HG03457 (cell line): Measurements from ENCODE around the gene TLE3.

Source experiments
- ATAC-seq: cut with Tn5 transposase; IDR thresholded peaks from one replicate; pipeline ENCODE4 v1.9.1; 2021; ENCODE audit warnings: moderate number of reproducible peaks; ENCODE audit not compliant: unreplicated experiment

The TLE3 gene

DNA sequence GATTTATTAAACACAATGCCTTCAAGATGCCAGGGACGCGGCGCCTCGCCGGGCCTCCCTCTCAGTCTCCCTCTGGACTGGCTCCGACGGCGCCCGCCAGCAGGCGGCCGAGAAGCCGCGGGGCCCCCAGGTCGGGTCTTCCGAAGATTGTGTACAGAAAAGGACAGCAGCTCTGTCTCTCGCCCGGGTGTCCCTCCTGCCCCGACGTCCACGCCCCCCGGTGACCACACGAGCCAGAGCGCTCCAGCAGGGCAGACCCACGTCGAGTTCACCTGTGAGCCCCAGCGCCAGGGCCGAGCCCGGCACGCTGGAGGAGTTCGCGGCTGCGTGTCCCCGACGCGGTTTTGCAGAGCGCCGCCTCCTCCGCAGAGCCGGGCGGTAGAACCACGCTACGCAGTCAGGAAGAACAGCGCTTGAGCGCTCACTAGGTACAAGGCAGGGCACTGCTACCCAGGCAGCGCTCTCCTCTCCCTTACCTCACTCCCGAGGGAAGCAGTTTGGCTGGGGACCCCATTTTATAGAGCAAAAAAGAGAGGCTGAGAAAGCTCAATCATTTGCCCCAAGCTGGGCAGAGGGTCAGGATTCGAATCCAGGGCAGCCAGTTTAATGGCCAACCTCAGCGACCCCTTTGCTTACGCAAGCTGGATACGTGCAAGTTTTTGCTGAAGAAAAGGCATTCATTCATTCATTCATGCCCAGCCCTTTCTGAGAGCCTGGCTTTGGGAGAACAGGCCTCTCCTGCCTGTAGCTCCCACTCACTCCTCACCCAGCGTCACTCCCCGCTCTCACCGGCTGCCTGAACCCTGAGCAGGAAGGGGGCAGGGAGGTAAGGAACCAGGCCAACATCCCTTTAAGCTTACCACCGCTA, 3.0 kb upstream of the TLE3 start:
- no peak for ATAC-seq

DNA sequence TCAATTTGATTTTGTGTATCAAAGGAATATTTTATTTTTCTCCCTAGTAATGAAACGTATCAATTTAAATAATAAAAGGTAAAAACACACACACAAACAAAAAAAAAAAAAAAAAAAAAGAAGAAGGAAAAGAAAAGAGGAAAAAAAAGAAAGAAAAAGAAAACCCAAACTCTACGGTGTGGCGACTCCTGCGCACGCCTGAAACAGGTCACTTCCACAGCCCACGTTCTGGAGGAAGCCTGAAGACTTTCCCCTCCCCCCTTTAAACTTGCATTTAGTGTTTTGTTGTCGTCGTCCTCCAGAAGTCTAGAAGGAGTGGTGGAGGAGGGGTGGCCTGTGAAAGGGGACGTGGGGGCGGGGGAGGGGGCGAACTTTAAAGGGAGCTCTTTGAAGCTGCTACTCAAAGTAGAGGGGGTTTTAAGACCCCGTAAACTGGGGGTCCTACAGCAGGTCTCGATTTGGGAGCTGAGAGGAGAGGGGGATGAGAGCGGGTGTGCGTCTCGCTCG, 2.3 kb upstream of the TLE3 start:
- no peak for ATAC-seq

DNA sequence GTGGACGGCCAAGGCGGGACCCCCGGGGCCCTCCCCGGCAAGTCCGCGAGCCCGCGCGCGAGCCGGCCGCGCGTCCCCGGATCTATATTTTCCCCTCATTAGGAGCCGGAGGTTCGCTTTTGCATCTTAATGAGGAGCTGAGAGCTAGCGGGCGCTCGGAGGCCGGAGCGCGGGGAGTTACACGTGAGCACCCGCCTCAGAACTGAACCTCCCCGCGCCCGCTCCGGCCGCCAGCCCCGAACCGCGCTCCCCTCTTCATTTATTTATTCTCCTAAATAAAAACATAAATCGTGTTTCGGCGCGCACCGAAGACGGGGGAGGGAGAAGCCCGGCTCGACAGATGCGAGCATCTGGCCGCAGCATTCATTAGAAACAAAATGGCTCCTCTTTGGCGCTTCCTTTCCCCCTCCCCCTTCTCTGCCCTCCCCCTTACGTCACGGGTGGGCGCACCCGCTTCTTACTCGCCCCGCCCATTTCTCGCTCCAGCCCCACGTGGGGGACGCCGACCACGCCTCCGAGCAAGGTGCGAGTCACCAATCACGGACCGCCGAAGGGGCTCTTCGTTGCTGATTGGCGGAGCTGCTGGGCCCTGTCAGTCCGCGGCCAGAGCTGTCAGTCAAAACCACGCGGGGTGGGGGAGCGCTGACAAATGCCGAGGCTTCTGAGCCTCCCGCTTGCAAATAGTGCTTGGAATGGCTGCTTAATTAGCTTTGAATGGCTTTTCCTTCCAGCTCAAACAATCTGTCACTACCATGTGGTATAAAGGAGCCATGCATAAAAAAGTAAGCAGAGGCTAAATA, 1.6 kb upstream of the TLE3 start:
- ATAC-seq = no peak

DNA sequence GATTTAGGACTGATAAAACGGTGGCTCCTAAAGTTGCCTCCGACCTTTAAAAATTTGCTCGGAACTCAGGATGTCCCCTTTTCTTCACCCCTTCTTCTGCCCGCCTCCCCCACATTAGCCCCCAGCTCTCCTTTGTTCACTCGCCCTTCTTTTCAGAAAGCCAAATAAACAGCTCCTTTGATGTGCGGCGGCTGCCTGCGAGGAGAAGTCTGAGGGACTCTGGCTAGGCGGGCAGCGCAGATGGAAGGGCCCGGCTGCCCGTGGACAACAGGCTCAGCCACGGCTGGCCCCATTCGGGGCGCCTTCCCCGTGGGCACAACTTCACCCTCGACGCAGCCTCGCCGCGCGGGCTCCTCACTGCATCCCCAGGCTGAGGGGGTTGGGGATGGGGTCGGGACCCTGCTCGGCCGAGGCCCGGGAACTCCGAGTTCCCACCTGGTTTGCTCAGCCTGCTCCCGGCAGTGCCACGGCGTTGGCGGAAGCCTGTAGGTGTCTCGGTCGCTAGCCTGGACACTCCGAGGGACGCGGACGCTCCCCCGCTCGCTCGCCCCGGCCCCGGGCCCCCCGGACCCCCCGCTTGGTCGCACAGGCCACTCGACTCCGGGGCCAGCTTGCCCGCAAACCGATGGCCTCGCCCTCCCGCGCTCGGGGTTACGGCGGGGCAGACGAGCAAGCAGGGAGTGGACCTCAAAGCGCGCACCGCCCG, 897 bp upstream of the TLE3 start:
- no peak for ATAC-seq

DNA sequence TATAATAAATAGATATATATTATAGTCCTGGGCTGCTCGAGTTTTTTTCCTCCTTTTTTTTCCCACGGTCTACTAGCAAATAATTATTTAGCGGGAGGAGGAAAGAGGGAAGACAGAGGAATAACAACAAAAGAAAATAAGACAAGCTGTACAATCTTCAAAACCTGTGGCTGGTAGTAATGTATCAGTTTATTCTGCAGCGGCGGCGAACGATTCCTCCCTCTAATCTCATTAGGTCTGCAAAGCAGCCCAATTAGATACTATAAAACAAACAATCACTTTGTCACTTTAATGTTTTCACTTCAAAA, 390 bp upstream of the TLE3 start:
- no peak for ATAC-seq

DNA sequence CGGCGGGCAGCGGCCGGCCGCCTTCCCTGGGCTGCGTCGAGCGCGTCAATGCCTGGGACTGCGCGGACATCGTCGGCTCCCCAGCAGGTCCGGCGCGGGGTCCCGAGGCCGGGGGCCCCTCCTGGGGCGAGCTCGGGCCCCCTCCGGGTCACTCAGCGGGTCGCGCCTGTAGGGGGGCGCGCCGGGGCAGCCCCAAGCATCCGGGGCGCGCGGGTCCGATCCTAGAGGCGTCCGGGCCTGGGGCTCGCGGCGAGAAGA, 725 bp downstream of the TLE3 start:
- ATAC-seq = no peak

DNA sequence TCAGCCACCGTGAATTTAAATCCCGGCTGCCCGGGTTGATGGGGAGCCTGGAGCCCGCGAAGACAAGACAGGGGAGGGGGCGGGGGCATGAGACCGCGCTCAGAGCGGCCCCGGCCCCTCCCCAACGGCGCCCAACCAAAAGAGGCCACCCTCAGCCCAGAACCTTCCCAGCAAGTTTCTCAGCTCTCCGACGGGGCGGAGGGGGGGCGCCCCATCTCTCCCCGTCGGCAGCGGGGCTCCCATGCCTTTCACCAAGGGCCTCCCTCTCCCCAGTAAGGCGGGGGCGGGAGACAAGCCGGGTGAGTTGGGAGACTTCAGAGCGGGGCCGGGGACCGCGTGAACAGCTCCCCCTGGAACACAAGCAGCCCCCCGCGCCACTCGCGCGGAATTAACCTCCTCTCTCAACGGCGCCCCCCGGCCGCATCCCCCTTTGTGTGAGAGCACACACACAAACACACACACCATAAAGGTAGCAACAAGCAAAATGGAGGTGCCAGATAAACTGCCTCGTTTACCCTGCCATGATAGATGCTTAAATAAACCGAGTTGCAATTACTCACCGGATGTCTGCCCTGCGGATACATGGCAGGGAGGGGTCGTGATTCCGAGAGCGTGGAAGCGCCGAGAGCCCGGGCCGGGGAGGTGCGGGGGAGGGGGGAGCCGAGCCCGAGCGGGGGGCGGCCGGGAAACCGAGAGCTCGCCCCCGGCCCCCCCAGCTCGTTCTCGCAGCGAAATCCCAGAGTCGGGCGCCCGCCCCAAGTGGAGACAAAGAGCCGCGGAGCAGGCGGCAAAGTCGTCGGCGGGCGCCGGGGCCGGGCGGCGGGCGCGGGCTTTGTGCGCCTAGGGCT, 1.3 kb downstream of the TLE3 start:
- ATAC-seq = no peak

DNA sequence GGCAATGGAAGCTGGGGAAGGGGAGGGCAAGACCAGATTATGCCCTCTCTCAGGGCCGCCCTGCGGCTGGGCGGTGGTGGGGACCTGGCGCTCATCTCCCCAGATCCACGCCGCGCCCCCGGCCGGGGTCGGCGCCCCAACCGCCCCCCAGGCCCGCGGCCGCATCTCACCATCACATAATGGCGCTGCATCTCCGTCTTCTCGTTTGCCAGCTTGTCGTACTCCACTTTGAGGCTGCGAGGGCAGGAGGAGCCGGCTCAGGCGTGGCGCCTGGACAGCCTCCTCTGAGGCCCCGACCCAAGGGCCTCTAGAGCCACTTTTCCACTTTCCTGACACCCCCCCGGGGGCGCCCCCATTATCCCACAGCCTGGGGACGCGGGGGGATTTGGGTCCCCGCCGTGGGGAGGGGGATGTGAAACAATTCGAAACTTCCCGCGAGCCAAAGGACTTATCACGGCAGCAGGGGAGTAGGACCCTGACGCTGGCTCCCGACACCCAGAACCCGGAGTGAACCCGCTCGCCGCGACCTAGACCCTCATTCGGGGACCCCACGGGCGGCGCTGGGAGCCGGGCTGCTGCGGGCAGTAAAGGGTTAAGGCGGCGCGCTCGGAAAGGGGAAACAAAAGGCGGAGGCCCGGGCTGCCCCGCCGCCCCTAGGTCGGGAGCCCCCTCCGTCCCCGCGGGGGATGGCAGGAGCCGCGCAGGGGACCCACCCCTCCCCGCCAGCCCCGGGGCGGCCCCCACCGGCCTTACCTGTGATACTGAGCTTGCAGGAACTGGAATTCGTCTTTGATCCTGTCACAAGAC, 2.1 kb downstream of the TLE3 start:
- ATAC-seq = no peak

DNA sequence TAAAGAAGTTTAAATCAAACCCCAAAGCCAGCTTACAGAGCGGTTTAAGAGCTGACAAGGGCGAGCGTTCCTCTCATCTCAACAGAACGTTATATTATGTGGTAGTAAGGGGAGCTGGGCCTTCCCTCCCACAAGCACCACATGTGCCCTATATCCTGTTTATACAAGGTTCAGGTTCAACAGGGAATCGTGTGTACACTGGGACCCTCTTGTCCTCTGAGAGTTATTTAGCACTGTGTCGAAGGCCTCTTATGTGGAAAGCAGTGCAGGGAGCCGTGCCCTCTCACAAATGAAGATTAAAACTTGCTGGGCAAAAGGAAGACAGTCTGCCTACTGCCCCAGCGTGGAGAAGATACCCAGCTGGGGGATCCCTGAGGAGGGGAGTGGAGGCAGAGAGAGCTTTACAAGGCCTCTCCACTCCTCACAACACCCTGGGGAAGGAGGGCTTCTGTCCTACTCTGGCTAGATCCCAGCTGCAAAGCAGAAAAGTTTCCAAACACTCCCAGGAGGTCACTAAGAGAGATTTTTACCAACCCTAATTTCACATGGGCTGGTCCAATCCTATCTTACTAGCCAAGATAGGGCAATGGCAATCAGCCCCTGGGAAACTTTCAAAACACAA, 2.9 kb downstream of the TLE3 start:
- ATAC-seq = no peak

DNA sequence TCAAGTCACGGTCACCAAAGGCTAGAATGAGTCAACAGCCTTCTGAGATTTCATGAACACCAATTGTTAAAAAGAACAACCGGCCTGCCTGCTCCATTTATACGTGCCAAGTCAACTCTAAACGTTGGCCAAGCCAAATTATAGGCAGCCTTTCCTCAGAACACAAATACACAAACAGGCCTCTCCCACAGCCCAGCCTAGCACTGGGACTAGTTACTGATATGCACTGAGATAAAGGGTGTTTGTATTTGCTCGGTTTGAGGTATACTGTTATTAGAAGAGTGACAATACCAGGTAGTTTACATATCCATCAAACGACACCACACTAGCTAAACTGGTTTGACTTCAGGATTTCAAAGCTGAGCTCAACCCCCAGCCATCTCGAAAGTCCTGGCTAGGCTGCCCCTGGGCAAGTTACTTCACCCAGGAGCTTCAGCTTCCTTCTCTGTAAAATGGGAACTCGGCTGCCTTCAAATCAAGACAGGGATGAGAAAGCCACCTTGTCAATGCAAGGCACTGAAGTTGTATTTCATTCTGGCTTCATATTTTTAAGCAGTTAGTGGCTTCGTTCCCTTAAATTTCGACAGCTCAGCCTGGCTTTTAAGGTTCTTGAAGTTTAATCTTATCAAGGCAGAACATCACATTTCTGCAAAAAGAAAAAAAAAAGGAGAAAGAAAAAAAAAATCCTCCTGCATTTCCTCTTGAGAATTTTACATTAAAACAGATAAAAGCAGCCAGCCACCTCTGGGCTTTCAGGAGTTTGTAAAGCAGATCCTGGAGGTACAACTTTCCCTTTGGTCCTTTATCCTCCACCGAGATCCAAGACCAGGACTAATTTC, 4.0 kb downstream of the TLE3 start:
- ATAC-seq = no peak

DNA sequence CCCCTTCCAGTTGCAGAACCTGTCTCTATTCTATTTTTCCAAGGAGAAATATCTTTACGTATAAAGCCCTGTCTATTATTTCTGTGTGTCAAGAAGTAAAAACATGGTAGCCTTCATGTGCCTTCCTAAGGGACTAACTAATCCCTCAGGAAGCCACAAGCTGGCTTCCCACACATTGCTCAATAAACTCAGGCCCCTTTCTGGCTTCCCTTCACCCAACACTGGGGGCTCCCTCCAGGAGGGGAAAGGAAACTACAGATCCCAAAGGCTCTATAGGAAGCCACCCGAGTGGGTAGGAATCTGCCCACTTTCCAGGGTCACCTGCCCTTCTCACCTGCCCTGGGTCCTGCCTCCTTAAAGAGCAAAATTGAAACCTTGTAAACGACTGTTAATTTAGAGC, 4.6 kb downstream of the TLE3 start:
- no peak for ATAC-seq

DNA sequence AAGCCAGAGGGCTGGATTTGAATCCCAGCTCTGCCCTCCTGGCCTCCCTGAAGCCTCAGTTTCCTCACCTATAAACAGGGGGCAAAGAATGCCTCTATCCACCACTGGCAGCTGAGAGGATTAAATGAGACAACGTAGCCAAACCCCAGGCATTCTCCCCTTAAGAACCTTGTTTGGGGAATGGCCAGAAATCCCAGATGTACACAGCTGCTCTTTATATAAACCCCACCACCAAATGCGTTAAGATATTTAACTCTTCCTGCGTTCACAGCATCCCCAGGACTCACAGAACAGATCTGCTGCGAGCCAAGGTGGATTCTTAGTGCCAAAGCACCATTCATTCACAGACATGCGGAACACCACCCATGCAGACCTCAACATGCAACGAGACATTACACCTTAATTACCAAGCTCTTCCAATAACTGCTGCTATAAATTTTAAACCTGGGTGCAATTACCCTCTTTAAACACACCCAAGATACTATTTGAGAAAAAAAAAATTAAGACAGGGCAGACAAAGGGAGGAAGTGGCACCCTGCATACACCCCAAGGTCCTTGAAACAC, 5.2 kb downstream of the TLE3 start:
- ATAC-seq = no peak

DNA sequence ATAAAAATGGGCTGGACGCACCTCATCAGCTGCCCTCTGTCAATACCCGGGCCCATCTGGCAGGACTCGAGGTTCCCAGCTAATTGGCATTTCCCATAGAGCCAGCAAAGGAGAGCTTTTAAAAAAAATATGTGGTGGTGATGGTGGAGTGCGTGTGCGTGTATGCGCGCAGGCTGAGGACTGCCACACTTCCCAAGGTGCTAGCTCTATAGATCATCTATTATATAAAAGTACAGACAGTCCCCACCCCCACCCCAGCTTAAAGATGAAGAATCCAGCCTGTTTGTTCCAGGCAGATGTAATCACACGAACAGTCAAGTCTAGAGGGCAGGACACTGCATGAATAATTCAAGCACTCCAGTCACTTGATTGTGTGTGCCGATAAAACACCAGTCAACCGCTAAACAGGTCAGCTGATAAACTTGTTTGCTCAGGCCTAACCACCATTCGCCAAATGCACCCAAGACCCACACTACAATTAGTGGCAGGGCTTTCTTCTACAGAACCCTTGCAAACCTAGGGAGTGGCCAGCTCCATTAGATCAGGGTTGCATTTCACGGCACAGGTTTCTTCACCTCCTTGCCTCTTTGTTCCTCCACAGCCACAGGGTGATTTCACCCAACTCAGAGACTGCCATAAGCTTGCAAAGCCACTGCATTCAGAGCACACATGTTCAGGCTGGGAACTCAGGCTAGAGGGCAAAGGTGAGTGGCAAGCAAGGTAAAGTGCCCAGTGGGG, 5.8 kb downstream of the TLE3 start:
- no peak for ATAC-seq

DNA sequence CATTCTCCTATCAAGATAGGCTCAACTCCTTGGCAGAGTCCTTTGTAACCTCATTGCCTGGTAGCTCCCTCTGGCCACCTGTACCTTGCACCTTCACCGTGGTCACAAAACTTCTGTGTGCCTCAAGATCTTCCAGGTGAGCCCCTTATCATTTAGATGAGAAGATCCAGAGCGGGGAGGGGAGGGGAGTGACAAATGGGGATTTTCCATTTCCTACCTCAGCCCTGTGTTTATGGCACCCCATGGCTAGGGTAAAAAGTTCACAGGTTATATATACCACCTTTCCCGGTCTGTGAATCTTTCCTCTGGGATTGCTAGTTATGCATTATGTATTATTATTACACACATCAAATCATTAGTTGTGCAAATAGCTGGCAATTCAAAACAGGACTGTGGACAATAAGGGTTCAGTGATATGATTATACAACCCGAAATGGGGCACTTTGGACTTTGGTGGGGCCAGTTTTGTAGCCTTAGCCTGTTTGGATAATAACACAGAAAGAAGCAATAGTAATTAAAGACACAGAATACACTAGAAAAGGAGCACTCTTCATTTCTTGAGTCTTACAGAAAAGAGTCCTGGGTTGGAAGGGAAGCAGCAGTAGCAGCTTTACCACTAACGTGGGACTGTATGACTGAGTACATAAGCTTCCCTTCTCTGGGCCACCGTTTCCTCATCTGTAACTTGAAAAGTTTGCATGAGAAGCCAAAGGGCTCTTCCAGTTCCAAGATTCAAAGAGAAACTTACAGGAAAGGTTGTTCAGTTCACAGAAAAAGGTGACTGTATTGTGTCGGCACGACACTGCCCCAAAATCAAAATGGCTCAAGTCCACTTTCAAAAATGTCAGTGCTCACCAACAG, 7.1 kb downstream of the TLE3 start:
- ATAC-seq = no peak

DNA sequence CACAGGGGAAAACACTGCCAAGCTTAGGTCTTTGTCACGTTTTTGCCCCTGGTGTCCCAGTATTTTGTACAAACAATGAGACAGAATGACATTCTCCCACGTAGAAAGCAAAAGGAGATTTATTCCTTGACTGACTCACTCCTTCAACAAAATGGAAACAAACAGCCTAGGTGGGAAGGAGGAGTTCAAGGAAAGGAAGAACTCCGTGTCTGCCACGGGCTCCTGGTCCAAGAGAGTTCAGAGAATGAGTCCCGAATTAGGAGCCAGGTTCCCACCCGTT, 8.1 kb downstream of the TLE3 start:
- ATAC-seq = no peak

DNA sequence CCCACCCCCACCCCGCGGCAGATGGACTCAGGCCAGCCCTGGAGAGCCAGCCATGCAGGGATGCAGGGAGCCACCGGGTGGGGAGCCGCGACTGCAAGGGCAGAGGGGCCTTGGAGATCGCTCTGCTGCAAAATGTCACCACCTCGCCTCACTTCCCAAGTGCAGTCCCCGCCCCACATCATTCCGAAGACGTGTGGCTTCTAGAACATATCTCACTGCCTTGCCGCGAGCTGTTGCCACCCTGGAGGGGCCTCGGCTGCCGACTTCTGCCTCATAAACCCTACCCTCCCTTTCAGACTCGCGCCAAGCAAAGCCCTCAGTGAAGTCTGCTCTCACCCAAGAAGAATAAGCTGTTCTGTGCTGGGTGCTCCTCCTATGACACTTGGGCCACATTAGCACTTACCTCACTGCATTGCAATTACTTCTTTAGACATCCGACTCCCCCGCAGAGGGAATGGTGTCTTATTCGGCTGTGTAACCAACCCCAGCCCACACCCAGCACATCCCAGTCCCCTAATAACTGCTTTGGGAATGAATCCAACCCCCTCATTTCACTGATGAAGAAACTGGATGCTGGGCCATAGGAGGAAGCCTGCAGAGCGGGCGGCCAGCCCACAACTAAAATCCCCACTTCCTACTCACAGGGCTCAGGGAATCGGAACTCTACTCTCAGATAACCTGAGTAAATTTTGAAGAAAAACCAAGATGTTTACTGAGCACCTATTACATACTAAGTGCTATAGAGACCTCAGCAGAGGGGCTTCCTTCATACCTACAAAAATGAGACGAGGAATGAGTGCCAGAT, 8.6 kb downstream of the TLE3 start:
- no peak for ATAC-seq
